SH-SY5Y (cell line): Measurements from ENCODE around the gene REM2.

ENCODE experiments used
- GATA2 ChIP-seq: IDR thresholded peaks from 2 replicates; pipeline ENCODE4 v1.6.1; 2011; ENCODE audit warnings: mild to moderate bottlenecking, low read depth, low read length
- GATA3 ChIP-seq: IDR thresholded peaks from 2 replicates; pipeline ENCODE4 v1.6.1; 2011; ENCODE audit warnings: low read depth, mild to moderate bottlenecking, low read length, moderate library complexity

GRCh38 chr14:22875748-22876319 lies 7.2 kb upstream of the REM2 start:
- TF ChIP-seq GATA3 (no peak), GATA2 (no peak)
